AG09309 (cell line): ENCODE results near the gene STK33.

ENCODE experiments used
- DNase-seq: peaks from one replicate; pipeline ENCODE4 v3.0.0-alpha.2; 2010; ENCODE audit warnings: low read depth
- H3K4me3 ChIP-seq: 2 replicates; pipeline ENCODE4 v1.5.1; 2011; ENCODE audit warnings: mild to moderate bottlenecking, low read depth, low read length, moderate library complexity; ENCODE audit not compliant: control insufficient read depth
- TF ChIP-seq, protein P1 (sequence below): IDR thresholded peaks from 2 replicates; pipeline ENCODE4 v1.5.1; 2011; ENCODE audit warnings: mild to moderate bottlenecking, low read depth, low read length, inconsistent platforms; ENCODE audit not compliant: insufficient read depth, control insufficient read depth; ENCODE audit errors: missing control alignments

Gene STK33

DNA sequence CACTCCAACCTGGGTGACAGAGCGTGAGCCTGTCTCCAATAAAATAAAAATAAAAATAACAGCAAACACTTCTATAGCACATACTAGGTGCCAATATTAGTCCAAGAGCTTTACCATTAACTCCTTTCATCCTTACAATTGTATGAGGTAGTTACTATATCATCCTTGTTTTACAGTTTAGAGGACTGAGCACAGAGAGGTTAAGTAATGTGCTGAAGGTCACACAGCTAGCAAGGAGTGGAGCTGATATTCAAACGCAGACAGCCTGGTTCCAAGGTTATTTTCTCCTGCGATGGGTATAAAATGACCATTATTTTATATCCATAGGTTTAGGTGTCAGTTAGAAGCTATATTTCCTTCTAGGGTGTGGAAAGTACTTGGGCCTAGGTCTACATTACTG lies 249.7 kb downstream of the STK33 start:
- DNase-seq: no peak
- no peak overlapping the region for H3K4me3 ChIP-seq
- TF ChIP-seq, protein P1, sequence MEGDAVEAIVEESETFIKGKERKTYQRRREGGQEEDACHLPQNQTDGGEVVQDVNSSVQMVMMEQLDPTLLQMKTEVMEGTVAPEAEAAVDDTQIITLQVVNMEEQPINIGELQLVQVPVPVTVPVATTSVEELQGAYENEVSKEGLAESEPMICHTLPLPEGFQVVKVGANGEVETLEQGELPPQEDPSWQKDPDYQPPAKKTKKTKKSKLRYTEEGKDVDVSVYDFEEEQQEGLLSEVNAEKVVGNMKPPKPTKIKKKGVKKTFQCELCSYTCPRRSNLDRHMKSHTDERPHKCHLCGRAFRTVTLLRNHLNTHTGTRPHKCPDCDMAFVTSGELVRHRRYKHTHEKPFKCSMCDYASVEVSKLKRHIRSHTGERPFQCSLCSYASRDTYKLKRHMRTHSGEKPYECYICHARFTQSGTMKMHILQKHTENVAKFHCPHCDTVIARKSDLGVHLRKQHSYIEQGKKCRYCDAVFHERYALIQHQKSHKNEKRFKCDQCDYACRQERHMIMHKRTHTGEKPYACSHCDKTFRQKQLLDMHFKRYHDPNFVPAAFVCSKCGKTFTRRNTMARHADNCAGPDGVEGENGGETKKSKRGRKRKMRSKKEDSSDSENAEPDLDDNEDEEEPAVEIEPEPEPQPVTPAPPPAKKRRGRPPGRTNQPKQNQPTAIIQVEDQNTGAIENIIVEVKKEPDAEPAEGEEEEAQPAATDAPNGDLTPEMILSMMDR: no peak

DNA sequence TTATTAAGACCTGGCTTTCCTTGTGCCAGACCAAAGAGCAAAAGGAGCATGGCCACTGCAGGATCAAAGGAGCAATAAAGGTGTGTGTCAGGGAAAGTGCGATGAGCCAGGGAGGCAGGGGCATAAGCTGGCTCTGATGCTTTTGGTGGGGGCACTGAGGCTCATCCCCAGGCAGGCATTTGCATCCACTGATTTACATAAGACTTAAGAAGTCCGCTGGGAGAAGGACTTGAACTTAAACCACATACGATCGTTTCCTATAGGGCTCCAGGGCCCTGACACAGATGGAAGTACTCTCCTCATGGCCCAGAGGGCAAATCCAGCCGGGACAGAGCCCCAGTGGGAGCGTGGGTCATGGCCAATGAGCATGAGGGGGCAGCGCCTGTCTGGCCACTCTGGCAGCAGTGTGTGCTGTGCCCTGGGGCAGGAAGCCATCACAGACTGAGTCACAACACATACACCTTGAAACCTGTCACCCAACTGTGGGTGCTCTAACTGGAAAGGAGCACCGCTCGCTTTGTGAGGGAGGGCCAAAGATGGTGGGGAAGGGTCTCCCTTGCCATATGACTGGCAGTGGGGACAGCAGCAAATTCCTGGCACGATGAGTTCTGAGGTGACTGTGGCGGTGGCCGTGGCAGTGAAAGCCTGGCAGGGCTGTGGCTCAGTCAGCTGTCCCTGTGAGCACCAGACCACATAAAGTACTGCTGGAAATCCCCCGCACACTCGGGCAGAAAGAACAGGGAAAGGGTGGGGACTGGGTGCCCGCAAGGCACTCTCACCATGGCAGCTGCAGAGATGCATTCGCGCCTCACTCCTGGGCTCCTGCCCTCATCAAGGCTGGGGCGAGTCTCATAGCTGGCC lies 251.0 kb downstream of the STK33 start:
- H3K4me3 ChIP-seq: no peak overlapping the region
- TF ChIP-seq, protein P1: no peak

DNA sequence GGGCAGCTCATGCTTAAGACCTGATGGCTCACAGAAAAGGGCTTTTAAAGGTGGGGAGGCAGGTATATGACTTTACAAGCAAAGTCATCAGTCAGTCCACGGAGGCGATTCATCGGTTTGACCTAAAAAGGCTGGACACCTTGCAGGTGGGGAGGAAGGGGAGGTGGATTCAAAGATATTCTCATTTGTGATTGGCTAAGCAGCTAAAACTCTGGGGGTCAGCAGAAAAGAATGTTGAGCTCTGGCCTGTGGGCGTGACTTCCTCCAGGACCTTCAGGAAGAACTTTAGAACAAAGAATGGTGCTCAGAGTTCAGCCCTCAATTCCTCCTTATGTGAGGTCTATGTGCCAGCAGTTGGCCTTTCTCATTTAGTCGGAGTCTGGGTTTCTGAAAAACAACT lies 252.0 kb downstream of the STK33 start:
- TF ChIP-seq, protein P1: no peak
- no peak for DNase-seq
- no peak overlapping the region for H3K4me3 ChIP-seq

More for the DNA sequence above, 251.0 kb downstream of the STK33 start:
- no peak for DNase-seq
